K562 (cell line): ENCODE data around the gene RIOK3. TPM values are rescaled to one million over a fixed set of nuclear protein-coding genes. Genes with fewer than 3 reads are reported as not detected.
"Not testable (repeated sequence)": the region's sequence is repeated elsewhere in the genome, so short reads cannot be mapped to it uniquely, and the experiment has no call there.

Experiments used
- ATAC-seq: fragments of 200-7000 bp; cut with Tn5 transposase; 3 replicates; pipeline ENCODE4 v1.9.1; 2020; ENCODE audit warnings: moderate library complexity
- BruUV-seq: library from RNA; stranded (reverse); fragments of 400-500 nt; replicated peaks from 2 replicates; lab custom pipeline; 2021; lab: Mats Ljungman, UMichigan
- CTCF ChIA-PET: fragments of 300-600 bp; formaldehyde crosslinking; extraction: SDS; loops from one replicate; lab custom pipeline; 2021; ENCODE audit warnings: low intra/inter-chr PET ratio; lab: Yijun Ruan, JAX
- POLR2A ChIA-PET: fragments of 300-600, 350-650 bp; sonication (Branson Sonifier 250); formaldehyde crosslinking; extraction: SDS; loops from one replicate; lab custom pipeline; 2021; ENCODE audit warnings: antibody characterized with exemption, inconsistent platforms; lab: Yijun Ruan, JAX
- DNase-seq, 4 experiments: peaks; one replicate each; pipeline versions ENCODE4 v3.0.0 to v3.0.0-alpha.2; 2011 to 2018; ENCODE audit warnings: low spot score in 3 of 4, mixed read lengths in 3 of 4; ENCODE audit errors: extremely low read depth in 1 of 4
- FAIRE-seq: peaks from 2 replicates; lab custom pipeline; 2011; peaks lifted over from hg19 to GRCh38; lab: Jason Lieb, UNC
- H2AFZ ChIP-seq: 2 replicates; pipeline ENCODE4 v1.6.0; 2011; ENCODE audit warnings: low read depth, low read length, control low read depth, inconsistent platforms
- H3K27ac ChIP-seq: fragments of 200-600 bp; 3 replicates; pipeline ENCODE4 v1.8.0; 2011; ENCODE audit warnings: low read depth, mild to moderate bottlenecking, control low read depth, inconsistent platforms, low read length, moderate library complexity, mixed read lengths; ENCODE audit errors: extremely low read depth
- H3K27me3 ChIP-seq, 2 experiments: fragments of 300-600 bp in 1 of 2; 2 replicates in 1 of 2; 3 replicates in 1 of 2; pipeline versions ENCODE4 v1.6.0 to v1.8.0; 2011; ENCODE audit warnings: inconsistent platforms in 2 of 2, low read length in 2 of 2, mild to moderate bottlenecking in 1 of 2, mixed read lengths in 1 of 2, moderate library complexity in 1 of 2; ENCODE audit not compliant: control insufficient read depth in 2 of 2, insufficient read depth in 2 of 2
- H3K36me3 ChIP-seq: fragments of 300-600 bp; 3 replicates; pipeline ENCODE4 v1.8.0; 2011; ENCODE audit warnings: mild to moderate bottlenecking, low read length, inconsistent platforms; ENCODE audit not compliant: control insufficient read depth, insufficient read depth
- H3K4me1 ChIP-seq, 2 experiments: fragments of 200-600 bp in 1 of 2; replicated peaks in 1 of 2; 2 replicates in 1 of 2; 3 replicates in 1 of 2; pipeline versions ENCODE4 v1.5.1 to v1.8.0; 2011; ENCODE audit warnings: inconsistent platforms in 2 of 2, low read length in 2 of 2, mild to moderate bottlenecking in 1 of 2, mixed read lengths in 1 of 2, moderate library complexity in 1 of 2; ENCODE audit not compliant: control insufficient read depth in 2 of 2, insufficient read depth in 2 of 2
- H3K4me2 ChIP-seq: 2 replicates; pipeline ENCODE4 v1.6.1; 2011; ENCODE audit warnings: low read length, control low read depth, inconsistent platforms, mixed read lengths; ENCODE audit not compliant: insufficient read depth
- H3K4me3 ChIP-seq: fragments of 200-600 bp; sonication (generic), shearing (Covaris generic); 2 replicates; pipeline ENCODE4 v1.5.1; 2016; ENCODE audit warnings: control low read depth, inconsistent platforms
- H3K79me2 ChIP-seq: fragments of 200-600 bp; 3 replicates; pipeline ENCODE4 v1.8.0; 2011; ENCODE audit warnings: low read length, inconsistent platforms; ENCODE audit not compliant: control insufficient read depth, insufficient read depth
- H3K9ac ChIP-seq, 2 experiments: 2 replicates each; pipeline versions ENCODE4 v1.6.0 to v1.6.1; 2011; ENCODE audit warnings: low read depth in 2 of 2, low read length in 2 of 2, control low read depth in 1 of 2, inconsistent platforms in 1 of 2, mild to moderate bottlenecking in 1 of 2, mixed read lengths in 1 of 2; ENCODE audit not compliant: insufficient read depth in 1 of 2
- H3K9me1 ChIP-seq: one replicate; pipeline ENCODE4 v1.6.0; 2011; ENCODE audit warnings: inconsistent platforms, mild to moderate bottlenecking, low read length, moderate library complexity; ENCODE audit not compliant: control insufficient read depth, insufficient read depth
- H3K9me3 ChIP-seq: replicated peaks from 2 replicates; pipeline ENCODE4 v1.5.1; 2011; ENCODE audit warnings: low read depth, low read length, inconsistent platforms; ENCODE audit not compliant: control insufficient read depth, insufficient read depth
- H4K20me1 ChIP-seq: replicated peaks from 2 replicates; pipeline ENCODE4 v1.6.1; 2011; ENCODE audit warnings: low read length, inconsistent platforms, mixed read lengths; ENCODE audit not compliant: control insufficient read depth, insufficient read depth
- ADNP ChIP-seq: fragments of 200-800 bp; sonication (Bioruptor generic); IDR thresholded peaks from 2 replicates; pipeline ENCODE4 v1.6.1; 2016; ENCODE audit warnings: missing genetic modification characterization, missing compliant biosample characterization
- CHD2 ChIP-seq: IDR thresholded peaks from 2 replicates; pipeline ENCODE4 v1.6.1; 2011; ENCODE audit warnings: low read depth, low read length
- CSDE1 ChIP-seq, 2 experiments: fragments of 450-650 bp; IDR thresholded peaks; 2 replicates each; pipeline ENCODE4 v1.6.1; 2016; ENCODE audit warnings: mild to moderate bottlenecking in 1 of 2
- CXXC5 ChIP-seq: fragments of 250-450 bp; sonication (Bioruptor Pico); IDR thresholded peaks from 2 replicates; pipeline ENCODE4 v1.8.0; 2022; ENCODE audit warnings: inconsistent platforms, mild to moderate bottlenecking, moderate library complexity
- ETV5 ChIP-seq: sonication (generic); formaldehyde crosslinking; IDR thresholded peaks from 2 replicates; pipeline ENCODE4 v1.4.0; 2020; ENCODE audit warnings: low read depth, mild to moderate bottlenecking, missing genetic modification reagents
- GABPA ChIP-seq: fragments of 200-800 bp; sonication (Bioruptor generic); conservative IDR thresholded peaks from 2 replicates; pipeline ENCODE4 v1.6.1; 2016; ENCODE audit warnings: low read depth, missing genetic modification characterization, missing compliant biosample characterization
- ILF3 ChIP-seq: fragments of 450-650 bp; IDR thresholded peaks from 2 replicates; pipeline ENCODE4 v1.6.1; 2018; ENCODE audit warnings: antibody characterized with exemption, mild to moderate bottlenecking, moderate library complexity, borderline replicate concordance
- ILK ChIP-seq: fragments of 450-650 bp; IDR thresholded peaks from 2 replicates; pipeline ENCODE4 v1.6.1; 2016; ENCODE audit warnings: missing genetic modification characterization, low read depth, mild to moderate bottlenecking, missing compliant biosample characterization, moderate library complexity, borderline replicate concordance
- KAT7 ChIP-seq: sonication (generic); formaldehyde crosslinking; IDR thresholded peaks from 2 replicates; pipeline ENCODE4 v1.8.0; 2022; ENCODE audit warnings: missing genetic modification reagents, mild to moderate bottlenecking, borderline replicate concordance
- KAT8 ChIP-seq: fragments of 450-650 bp; IDR thresholded peaks from 2 replicates; pipeline ENCODE4 v1.6.1; 2016; ENCODE audit warnings: low read depth, mild to moderate bottlenecking
- KHSRP ChIP-seq: fragments of 450-650 bp; IDR thresholded peaks from 2 replicates; pipeline ENCODE4 v1.6.1; 2017
- MBD2 ChIP-seq: sonication (generic); IDR thresholded peaks from 2 replicates; pipeline ENCODE4 v1.6.1; 2016; ENCODE audit warnings: low read depth, borderline replicate concordance
- NR2C2 ChIP-seq, 2 experiments: fragments of 200-800 bp in 1 of 2; sonication (Bioruptor generic) in 1 of 2; sonication (generic) in 1 of 2; formaldehyde crosslinking in 1 of 2; IDR thresholded peaks; 2 replicates each; pipeline versions ENCODE4 v1.6.1 to v1.8.0; 2016 to 2022; ENCODE audit warnings: mild to moderate bottlenecking in 1 of 2, missing compliant biosample characterization in 1 of 2, missing genetic modification characterization in 1 of 2, missing genetic modification reagents in 1 of 2
- PRPF4 ChIP-seq: fragments of 200-400 bp; formaldehyde crosslinking; IDR thresholded peaks from one replicate; pipeline ENCODE4 v1.6.1; 2017; ENCODE audit warnings: low read length, low read depth, mild to moderate bottlenecking; ENCODE audit not compliant: insufficient read depth, poor library complexity, severe bottlenecking
- RBM39 ChIP-seq: fragments of 200-400 bp; formaldehyde crosslinking; optimal IDR thresholded peaks from 2 replicates; pipeline ENCODE3; 2018; ENCODE audit warnings: low read depth, low read length
- SP2 ChIP-seq: IDR thresholded peaks from 2 replicates; pipeline ENCODE4 v1.6.1; 2011; ENCODE audit warnings: mild to moderate bottlenecking, low read depth, low read length, moderate library complexity; ENCODE audit not compliant: poor library complexity, severe bottlenecking; ENCODE audit errors: extremely low read depth
- ZNF134 ChIP-seq: fragments of 250-450 bp; sonication (Bioruptor Pico); conservative IDR thresholded peaks from 2 replicates; pipeline ENCODE4 v1.4.0; 2020
- ZNF384 ChIP-seq: IDR thresholded peaks from 2 replicates; pipeline ENCODE4 v1.6.1; 2012; ENCODE audit warnings: low read depth, low read length, improper control_type of control experiment
- ZNF584 ChIP-seq: fragments of 200-800 bp; sonication (Bioruptor generic); IDR thresholded peaks from 2 replicates; pipeline ENCODE4 v1.6.1; 2016; ENCODE audit warnings: low read depth, mild to moderate bottlenecking, missing genetic modification characterization, missing compliant biosample characterization
- ZNF830 ChIP-seq: fragments of 250-450 bp; sonication (Bioruptor Pico); IDR thresholded peaks from 2 replicates; pipeline ENCODE4 v1.5.0; 2021; ENCODE audit warnings: mild to moderate bottlenecking
- WGBS: fragments of 100-300 bp; shearing (Covaris generic); methylation state at CpG from one replicate; pipeline ENCODE4 v1.1.6; 2016; ENCODE audit warnings: low coverage, mixed read lengths; ENCODE audit not compliant: insufficient coverage; ENCODE audit errors: missing lambda C conversion rate; 5-methylcytosine and 5-hydroxymethylcytosine counted together
- in situ Hi-C: fragments of 300-500 bp; cut with MboI; formaldehyde crosslinking; loops from 4 replicates; pipeline ENCODE4 v1.15.0; 2018; ENCODE audit warnings: inconsistent platforms, mixed read lengths
- intact Hi-C: fragments of 100-400 bp; cut with micrococcal nuclease; formaldehyde crosslinking; loops from 2 replicates; pipeline ENCODE4 v1.14.2; 2022
- polyA plus RNA-seq, 8 experiments: library from polyadenylated mRNA; depleted of rRNA in 4 of 8; stranded (reverse) in 5 of 8; unstranded in 3 of 8; fragments of >200 nt; fragmentation: Nextera tagmentation in 2 of 8; fragmentation: Illumina TruSeq in 1 of 8; extraction: Ambion mirVana in 2 of 8; extraction: Trizol in 1 of 8; gene quantifications; 2 replicates each; pipeline versions ENCODE4 v1.2.1 to v1.2.3, GENCODE V29; 2011 to 2014; ENCODE audit warnings: inconsistent platforms in 1 of 8, missing spikeins in 1 of 8
- total RNA-seq, 7 experiments: library from RNA; depleted of rRNA in 6 of 7; stranded (reverse); fragments of >200 nt in 6 of 7; fragmentation: Illumina TruSeq in 2 of 7; extraction: Trizol in 2 of 7; gene quantifications; 2 replicates each; pipeline versions ENCODE4 v1.2.1 to v1.2.3, GENCODE V29; 2011 to 2021; ENCODE audit warnings: low replicate concordance in 1 of 7
- TF ChIP-seq, protein P1 (sequence below): IDR thresholded peaks from 2 replicates; pipeline ENCODE4 v1.6.1; 2014; ENCODE audit warnings: antibody characterized with exemption
- TF ChIP-seq, protein P2 (sequence below): sonication (generic); formaldehyde crosslinking; IDR thresholded peaks from 2 replicates; pipeline ENCODE4 v1.9.0; 2022; ENCODE audit warnings: mild to moderate bottlenecking, missing genetic modification reagents

The RIOK3 gene
- total and polyA plus RNA-seq, 9 of the 15 experiments (the other 6 are each of a cell fraction or from before 2014, with no cell fraction given), result 21.4 to 89.5 (median 62.9) TPM

DNA sequence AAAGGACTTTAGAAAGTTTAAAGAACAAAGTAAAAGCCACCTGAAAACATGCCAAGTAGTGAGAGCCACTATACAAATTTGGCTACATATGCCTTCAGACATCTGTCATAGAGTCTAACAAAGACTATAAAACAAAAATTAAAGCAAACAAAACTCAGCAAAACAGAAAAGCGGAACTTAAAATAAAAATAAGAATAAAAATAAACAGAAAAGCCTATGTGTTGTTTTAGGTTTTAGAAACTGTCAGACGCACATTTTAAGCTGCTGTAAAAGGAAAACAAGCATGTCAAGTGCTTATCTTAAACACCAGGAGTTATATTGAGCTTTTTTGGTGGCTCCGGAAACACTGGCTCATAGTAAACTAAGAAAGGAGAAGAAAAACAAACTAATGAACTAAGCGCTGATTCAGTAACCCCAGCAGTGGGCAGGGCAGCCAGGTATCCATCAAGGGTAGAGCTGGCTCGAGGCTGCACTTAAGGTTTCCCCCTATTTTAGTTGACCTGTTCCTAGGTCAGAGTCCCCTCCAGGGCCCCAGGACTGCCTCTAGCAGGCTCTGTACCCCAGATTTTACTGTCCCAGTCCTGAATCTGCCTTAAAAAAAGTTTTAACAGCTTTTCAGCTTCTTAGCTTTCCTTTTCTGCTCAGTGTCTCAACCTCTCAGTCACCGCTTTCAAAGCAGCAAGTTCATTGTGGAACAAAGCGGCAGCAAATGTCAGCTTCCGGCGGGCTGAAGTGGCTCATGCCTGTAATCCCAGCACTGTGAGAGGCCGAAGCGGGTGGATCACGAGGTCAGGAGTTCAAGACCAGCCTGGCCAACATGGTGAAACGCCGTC is 34.9 kb downstream of the RIOK3 start (continued):
- TF ChIP-seq CHD2 (no peak), PRPF4 (no peak), GABPA (peak; percentile 33), ADNP (peak; percentile 57; the same call in 1 of the 2 replicates), ETV5 (CRISPR knock-in tag) (peak; percentile 70; the same call in 1 of the 2 replicates), ZNF384 (no peak), ZNF134 (no peak), ILF3 (no peak), SP2 (no peak), CXXC5 (CRISPR knock-in tag) (no peak), ZNF830 (no peak), NR2C2 (CRISPR knock-in tag; IDR thresholded peaks at IDR 0.05) (no peak), NR2C2 (tag; IDR thresholded peaks at IDR 0.05) (peak; percentile 47), ILK (tag) (no peak), CSDE1 (IDR thresholded peaks at IDR 0.05) (no peak), KHSRP (no peak), MBD2 (no peak), KAT7 (CRISPR knock-in tag) (no peak), RBM39 (no peak), KAT8 (no peak), ZNF584 (CRISPR knock-in tag) (peak; percentile 41; the same call in 1 of the 2 replicates)
- TF ChIP-seq, protein P1, sequence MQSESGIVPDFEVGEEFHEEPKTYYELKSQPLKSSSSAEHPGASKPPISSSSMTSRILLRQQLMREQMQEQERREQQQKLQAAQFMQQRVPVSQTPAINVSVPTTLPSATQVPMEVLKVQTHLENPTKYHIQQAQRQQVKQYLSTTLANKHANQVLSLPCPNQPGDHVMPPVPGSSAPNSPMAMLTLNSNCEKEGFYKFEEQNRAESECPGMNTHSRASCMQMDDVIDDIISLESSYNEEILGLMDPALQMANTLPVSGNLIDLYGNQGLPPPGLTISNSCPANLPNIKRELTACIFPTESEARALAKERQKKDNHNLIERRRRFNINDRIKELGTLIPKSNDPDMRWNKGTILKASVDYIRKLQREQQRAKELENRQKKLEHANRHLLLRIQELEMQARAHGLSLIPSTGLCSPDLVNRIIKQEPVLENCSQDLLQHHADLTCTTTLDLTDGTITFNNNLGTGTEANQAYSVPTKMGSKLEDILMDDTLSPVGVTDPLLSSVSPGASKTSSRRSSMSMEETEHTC, result no peak
- TF ChIP-seq, protein P2, sequence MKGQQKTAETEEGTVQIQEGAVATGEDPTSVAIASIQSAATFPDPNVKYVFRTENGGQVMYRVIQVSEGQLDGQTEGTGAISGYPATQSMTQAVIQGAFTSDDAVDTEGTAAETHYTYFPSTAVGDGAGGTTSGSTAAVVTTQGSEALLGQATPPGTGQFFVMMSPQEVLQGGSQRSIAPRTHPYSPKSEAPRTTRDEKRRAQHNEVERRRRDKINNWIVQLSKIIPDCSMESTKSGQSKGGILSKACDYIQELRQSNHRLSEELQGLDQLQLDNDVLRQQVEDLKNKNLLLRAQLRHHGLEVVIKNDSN (CRISPR knock-in tag), result no peak

DNA sequence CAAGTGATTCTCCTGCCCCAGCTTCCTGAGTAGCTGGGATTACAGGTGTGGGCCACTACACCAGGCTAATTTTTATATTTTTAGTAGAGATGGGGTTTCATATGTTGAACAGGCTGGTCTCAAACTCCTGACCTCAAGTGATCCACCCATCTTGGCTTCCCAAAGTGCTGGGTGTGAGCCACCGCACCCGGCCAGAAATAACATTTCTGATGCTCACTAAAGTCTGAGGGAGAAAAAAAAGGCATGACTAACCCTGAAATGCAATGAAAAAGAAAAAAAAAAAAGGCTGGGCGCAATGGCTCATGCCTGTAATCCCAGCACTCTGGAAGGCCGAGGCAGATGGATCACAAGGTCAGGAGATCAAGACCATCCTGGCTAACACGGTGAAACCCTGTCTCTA is 36.5 kb downstream of the RIOK3 start:
- H3K4me2 ChIP-seq, DNase-seq, ATAC-seq, BruUV-seq, H3K4me3 ChIP-seq, in situ Hi-C loops, H3K9ac ChIP-seq, intact Hi-C loops, FAIRE-seq, H3K9me3 ChIP-seq, H2AFZ ChIP-seq, H3K36me3 ChIP-seq, H3K27me3 ChIP-seq, H4K20me1 ChIP-seq, H3K27ac ChIP-seq, POLR2A ChIA-PET, H3K79me2 ChIP-seq, H3K9me1 ChIP-seq: not testable (repeated sequence)
- peaks cover 11 to 12% of the 10 kb centered on the region in 2 experiments for H3K4me1 ChIP-seq
- WGBS, result 61% methylated on average over 4 of the region's 5 CpGs
- CTCF ChIA-PET, result interaction anchor here (1.1 kb wide), 1 partner anchor 214 kb away, joined by 5 read pairs; no protein-coding TSS in a partner anchor
